SK-N-MC (cell line): ENCODE data around the gene TBRG4.

Experiments
- EZH2 ChIP-seq: fragments of 200-600 bp; sonication (generic); IDR thresholded peaks from one replicate; pipeline ENCODE4 v1.6.1; 2017; ENCODE audit warnings: antibody characterized with exemption
- POLR2AphosphoS5 ChIP-seq: IDR thresholded peaks from 2 replicates; pipeline ENCODE4 v1.6.1; 2012; ENCODE audit warnings: mild to moderate bottlenecking, low read depth, low read length, borderline replicate concordance

- TF ChIP-seq POLR2AphosphoS5: no peak
- TF ChIP-seq EZH2: no peak
Observed at GRCh38 chr7:45119550-45119949, 8.1 kb upstream of the TBRG4 start.
